SU-DHL-6 (cell line): Measurements from ENCODE around the gene MYO18A.

ENCODE experiments used
- EZH2phosphoT487 ChIP-seq: fragments of 200-600 bp; sonication (generic), shearing (Covaris generic); conservative IDR thresholded peaks from 2 replicates; pipeline ENCODE4 v1.6.1; 2018; ENCODE audit warnings: mild to moderate bottlenecking, antibody characterized with exemption, low read length, moderate library complexity, mixed read lengths
- TF ChIP-seq, protein P1 (sequence below): fragments of 200-600 bp; sonication (generic); IDR thresholded peaks from one replicate; pipeline ENCODE4 v1.5.1; 2017; ENCODE audit warnings: antibody characterized with exemption, mild to moderate bottlenecking, low read length, moderate library complexity; ENCODE audit not compliant: insufficient read depth, poor library complexity, severe bottlenecking

GRCh38 chr17:29070308-29070707, 109.9 kb downstream of the MYO18A start:
- TF ChIP-seq, protein P1, sequence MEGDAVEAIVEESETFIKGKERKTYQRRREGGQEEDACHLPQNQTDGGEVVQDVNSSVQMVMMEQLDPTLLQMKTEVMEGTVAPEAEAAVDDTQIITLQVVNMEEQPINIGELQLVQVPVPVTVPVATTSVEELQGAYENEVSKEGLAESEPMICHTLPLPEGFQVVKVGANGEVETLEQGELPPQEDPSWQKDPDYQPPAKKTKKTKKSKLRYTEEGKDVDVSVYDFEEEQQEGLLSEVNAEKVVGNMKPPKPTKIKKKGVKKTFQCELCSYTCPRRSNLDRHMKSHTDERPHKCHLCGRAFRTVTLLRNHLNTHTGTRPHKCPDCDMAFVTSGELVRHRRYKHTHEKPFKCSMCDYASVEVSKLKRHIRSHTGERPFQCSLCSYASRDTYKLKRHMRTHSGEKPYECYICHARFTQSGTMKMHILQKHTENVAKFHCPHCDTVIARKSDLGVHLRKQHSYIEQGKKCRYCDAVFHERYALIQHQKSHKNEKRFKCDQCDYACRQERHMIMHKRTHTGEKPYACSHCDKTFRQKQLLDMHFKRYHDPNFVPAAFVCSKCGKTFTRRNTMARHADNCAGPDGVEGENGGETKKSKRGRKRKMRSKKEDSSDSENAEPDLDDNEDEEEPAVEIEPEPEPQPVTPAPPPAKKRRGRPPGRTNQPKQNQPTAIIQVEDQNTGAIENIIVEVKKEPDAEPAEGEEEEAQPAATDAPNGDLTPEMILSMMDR: no peak
- no peak for TF ChIP-seq EZH2phosphoT487
